ENCODE measurements around the gene CACNA2D1. TPM values are rescaled to one million over a fixed set of nuclear protein-coding genes. Genes with fewer than 3 reads are reported as not detected.

CACNA2D1 gene
- polyA plus RNA-seq, 1 experiment = 6.0 TPM

GRCh38 chr7:82007315-82007714 lies 436.3 kb downstream of the CACNA2D1 start:
- ChIA-PET CTCF (interaction anchor here (0.6 kb wide), 1 partner anchor 193 kb away, joined by 3 read pairs; no protein-coding TSS in a partner anchor), POLR2A (no interaction called here)
- Histone ChIP-seq H3K36me3 (ENCODE audit: control insufficient read depth, insufficient read depth, low read length) (no peaks in the 10 kb centered on the region), H3K27me3 (ENCODE audit: control insufficient read depth, insufficient read depth, low read length) (no peaks in the 10 kb centered on the region), H3K4me3 (ENCODE audit: low read depth, low read length) (no peak overlapping the region)
- DNase-seq (ENCODE audit: low read depth) = no peak
- TF ChIP-seq CTCF (IDR thresholded peaks at IDR 0.05; ENCODE audit: insufficient read depth, low read depth, low read length) = no peak

- H3K27me3 ChIP-seq (ENCODE audit: control insufficient read depth, insufficient read depth, low read length) = no peaks in the 10 kb centered on the region
- ChIA-PET CTCF (interaction anchor here (0.6 kb wide), 1 partner anchor 85 kb away, joined by 3 read pairs; no protein-coding TSS in a partner anchor), POLR2A (no interaction called here)
- no peaks in the 10 kb centered on the region for H3K36me3 ChIP-seq (ENCODE audit: control insufficient read depth, insufficient read depth, low read length)
- no peak overlapping the region for H3K4me3 ChIP-seq (ENCODE audit: low read depth, low read length)
- DNase-seq (ENCODE audit: low read depth) = no peak
- TF ChIP-seq CTCF (IDR thresholded peaks at IDR 0.05; ENCODE audit: insufficient read depth, low read depth, low read length) = no peak
These were observed 438.5 kb downstream of the CACNA2D1 start for GRCh38 chr7:82005056-82005455.

- H3K36me3 ChIP-seq (ENCODE audit: control insufficient read depth, insufficient read depth, low read length) = no peaks in the 10 kb centered on the region
These were observed 450.4 kb downstream of the CACNA2D1 start for GRCh38 chr7:81993186-81993585.

GRCh38 chr7:81990395-81990794 lies 453.2 kb downstream of the CACNA2D1 start:
- H3K27me3 ChIP-seq (ENCODE audit: control insufficient read depth, insufficient read depth, low read length) = no peaks in the 10 kb centered on the region
- no peak for TF ChIP-seq CTCF (IDR thresholded peaks at IDR 0.05; ENCODE audit: insufficient read depth, low read depth, low read length)
- POLR2A ChIA-PET = no interaction called here
- no peak overlapping the region for H3K4me3 ChIP-seq (ENCODE audit: low read depth, low read length)
- peak; percentile 13 for DNase-seq (ENCODE audit: low read depth)
- no peaks in the 10 kb centered on the region for H3K36me3 ChIP-seq (ENCODE audit: control insufficient read depth, insufficient read depth, low read length)
- CTCF ChIA-PET = no interaction called here

More at GRCh38 chr7:81993186-81993585, 450.4 kb downstream of the CACNA2D1 start:
- Histone ChIP-seq H3K27me3 (ENCODE audit: control insufficient read depth, insufficient read depth, low read length) (no peaks in the 10 kb centered on the region), H3K4me3 (ENCODE audit: low read depth, low read length) (no peak overlapping the region)
- POLR2A ChIA-PET = no interaction called here
- CTCF ChIA-PET = no interaction called here
- no peak for DNase-seq (ENCODE audit: low read depth)
- no peak for TF ChIP-seq CTCF (IDR thresholded peaks at IDR 0.05; ENCODE audit: insufficient read depth, low read depth, low read length)

- DNase-seq (ENCODE audit: low read depth) = no peak
- Histone ChIP-seq H3K36me3 (ENCODE audit: control insufficient read depth, insufficient read depth, low read length) (no peaks in the 10 kb centered on the region), H3K4me3 (ENCODE audit: low read depth, low read length) (no peak overlapping the region), H3K27me3 (ENCODE audit: control insufficient read depth, insufficient read depth, low read length) (no peaks in the 10 kb centered on the region)
- TF ChIP-seq CTCF (IDR thresholded peaks at IDR 0.05; ENCODE audit: insufficient read depth, low read depth, low read length) = no peak
- ChIA-PET CTCF (no interaction called here), POLR2A (no interaction called here)
These were observed 456.7 kb downstream of the CACNA2D1 start for GRCh38 chr7:81986723-81987470.
